Measurements from ENCODE around the gene VN1R5. TPM values are rescaled to one million over a fixed set of nuclear protein-coding genes. Genes with fewer than 3 reads are reported as not detected.

VN1R5 gene
- total RNA-seq, 1 donor from 2014 or later, result not detected

DNA sequence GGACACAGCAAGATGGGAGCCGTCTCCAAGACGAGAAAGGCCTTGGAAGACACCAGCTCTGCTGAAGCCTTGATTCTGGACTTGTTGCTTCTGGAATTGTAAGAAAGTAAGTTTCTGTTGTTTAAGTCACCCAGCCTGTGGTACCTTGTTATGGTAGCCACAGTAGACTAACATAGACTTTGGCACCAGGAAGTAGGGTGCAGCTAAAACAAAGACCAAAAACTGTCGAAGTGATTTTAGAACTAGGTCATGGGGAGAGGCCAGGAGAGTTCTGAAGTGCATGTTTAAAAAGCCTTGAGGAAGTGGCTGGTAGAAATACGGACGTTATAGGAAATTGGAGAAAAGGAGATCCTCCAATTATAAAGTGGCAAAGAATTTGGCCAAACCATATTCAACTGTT lies 47.3 kb downstream of the VN1R5 start:
- Histone ChIP-seq H3K4me1 (no peaks in the 10 kb centered on the region), H3K4me3 (no peak overlapping the region), H3K27ac (no peak overlapping the region), H3K9me3 (no peaks in the 10 kb centered on the region), H3K27me3 (no peaks in the 10 kb centered on the region), H3K36me3 (peaks cover 59 to 84% of the 10 kb centered on the region in 2 donors)
- TF ChIP-seq, protein P1, sequence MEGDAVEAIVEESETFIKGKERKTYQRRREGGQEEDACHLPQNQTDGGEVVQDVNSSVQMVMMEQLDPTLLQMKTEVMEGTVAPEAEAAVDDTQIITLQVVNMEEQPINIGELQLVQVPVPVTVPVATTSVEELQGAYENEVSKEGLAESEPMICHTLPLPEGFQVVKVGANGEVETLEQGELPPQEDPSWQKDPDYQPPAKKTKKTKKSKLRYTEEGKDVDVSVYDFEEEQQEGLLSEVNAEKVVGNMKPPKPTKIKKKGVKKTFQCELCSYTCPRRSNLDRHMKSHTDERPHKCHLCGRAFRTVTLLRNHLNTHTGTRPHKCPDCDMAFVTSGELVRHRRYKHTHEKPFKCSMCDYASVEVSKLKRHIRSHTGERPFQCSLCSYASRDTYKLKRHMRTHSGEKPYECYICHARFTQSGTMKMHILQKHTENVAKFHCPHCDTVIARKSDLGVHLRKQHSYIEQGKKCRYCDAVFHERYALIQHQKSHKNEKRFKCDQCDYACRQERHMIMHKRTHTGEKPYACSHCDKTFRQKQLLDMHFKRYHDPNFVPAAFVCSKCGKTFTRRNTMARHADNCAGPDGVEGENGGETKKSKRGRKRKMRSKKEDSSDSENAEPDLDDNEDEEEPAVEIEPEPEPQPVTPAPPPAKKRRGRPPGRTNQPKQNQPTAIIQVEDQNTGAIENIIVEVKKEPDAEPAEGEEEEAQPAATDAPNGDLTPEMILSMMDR (IDR thresholded peaks at IDR 0.05), result no peak
- DNase-seq (ENCODE audit: low spot score in 2 of 2), result no peak
- intact Hi-C loops (cut with DNase I), result no loop called here

DNA sequence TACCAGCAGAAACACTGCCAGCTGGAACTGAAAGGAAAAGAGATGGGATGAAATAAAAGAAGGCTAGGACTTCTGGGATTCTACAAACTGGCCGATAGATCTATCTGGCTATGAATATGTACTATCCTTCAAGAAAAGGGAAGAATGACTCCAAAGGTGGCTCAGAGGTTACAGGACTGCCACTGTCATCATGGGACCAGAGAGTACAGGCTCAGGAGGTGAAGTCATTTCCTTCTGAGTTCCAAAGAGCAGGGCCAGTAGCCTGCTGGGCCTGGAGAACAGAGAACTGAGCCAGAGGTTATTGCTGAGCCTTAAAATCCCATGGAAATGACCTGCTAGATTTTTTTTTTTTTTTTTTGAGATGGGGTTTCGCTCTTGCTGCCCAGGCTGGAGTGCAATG lies 48.2 kb downstream of the VN1R5 start:
- no peak overlapping the region for H3K27ac ChIP-seq
- H3K9me3 ChIP-seq, result no peaks in the 10 kb centered on the region
- no peaks in the 10 kb centered on the region for H3K4me1 ChIP-seq
- peaks cover 67 to 92% of the 10 kb centered on the region in 2 donors for H3K36me3 ChIP-seq
- H3K4me3 ChIP-seq, result no peak overlapping the region
- H3K27me3 ChIP-seq, result no peaks in the 10 kb centered on the region
- TF ChIP-seq, protein P1 (IDR thresholded peaks at IDR 0.05), result no peak
- no peak for DNase-seq (ENCODE audit: low spot score in 2 of 2)
- intact Hi-C loops (cut with DNase I), result no loop called here

Other genes with a start within 250 kb of the VN1R5 start
- gene ZNF695, start 248.0 kb upstream of the VN1R5 start, total RNA-seq, result not detected
- gene ZNF670, start 177.3 kb upstream of the VN1R5 start, total RNA-seq, result not detected
- gene ZNF669, start 151.7 kb upstream of the VN1R5 start, total RNA-seq, result 0.64 TPM
- gene ZNF124, start 84.1 kb upstream of the VN1R5 start, total RNA-seq, result 33.1 TPM
- 38.5 TPM for gene ZNF496, start 75.8 kb downstream of the VN1R5 start, total RNA-seq
- 0.11 TPM for gene NLRP3, start 160.1 kb downstream of the VN1R5 start, total RNA-seq
- gene OR2B11, start 202.0 kb downstream of the VN1R5 start, total RNA-seq, result not detected

Measured in ascending aorta (tissue), 2 donors.